SK-N-SH (cell line): Measurements from ENCODE around the gene ATPAF2.

Experiments used
- EP300 ChIP-seq, 2 experiments: IDR thresholded peaks; 2 replicates each; pipeline versions ENCODE4 v1.4.0 to v1.6.1; 2012; ENCODE audit warnings: borderline replicate concordance in 1 of 2, low read depth in 1 of 2, low read length in 1 of 2
- GATA2 ChIP-seq: sonication (generic); formaldehyde crosslinking; IDR thresholded peaks from 2 replicates; pipeline ENCODE4 v1.5.0; 2020; ENCODE audit warnings: mild to moderate bottlenecking, missing genetic modification reagents
- TF ChIP-seq, protein P1 (sequence below): fragments of 200-600 bp; sonication (generic); IDR thresholded peaks from 2 replicates; pipeline ENCODE4 v1.6.1; 2017; ENCODE audit warnings: antibody characterized with exemption, mild to moderate bottlenecking, moderate library complexity

GRCh38 chr17:18039535-18040260 is 730 bp upstream of the ATPAF2 start:
- TF ChIP-seq GATA2 (no peak), EP300 (IDR thresholded peaks at IDR 0.05; ENCODE audit: borderline replicate concordance in 1 of 2, low read depth in 1 of 2, low read length in 1 of 2) (no peak)
- TF ChIP-seq, protein P1, sequence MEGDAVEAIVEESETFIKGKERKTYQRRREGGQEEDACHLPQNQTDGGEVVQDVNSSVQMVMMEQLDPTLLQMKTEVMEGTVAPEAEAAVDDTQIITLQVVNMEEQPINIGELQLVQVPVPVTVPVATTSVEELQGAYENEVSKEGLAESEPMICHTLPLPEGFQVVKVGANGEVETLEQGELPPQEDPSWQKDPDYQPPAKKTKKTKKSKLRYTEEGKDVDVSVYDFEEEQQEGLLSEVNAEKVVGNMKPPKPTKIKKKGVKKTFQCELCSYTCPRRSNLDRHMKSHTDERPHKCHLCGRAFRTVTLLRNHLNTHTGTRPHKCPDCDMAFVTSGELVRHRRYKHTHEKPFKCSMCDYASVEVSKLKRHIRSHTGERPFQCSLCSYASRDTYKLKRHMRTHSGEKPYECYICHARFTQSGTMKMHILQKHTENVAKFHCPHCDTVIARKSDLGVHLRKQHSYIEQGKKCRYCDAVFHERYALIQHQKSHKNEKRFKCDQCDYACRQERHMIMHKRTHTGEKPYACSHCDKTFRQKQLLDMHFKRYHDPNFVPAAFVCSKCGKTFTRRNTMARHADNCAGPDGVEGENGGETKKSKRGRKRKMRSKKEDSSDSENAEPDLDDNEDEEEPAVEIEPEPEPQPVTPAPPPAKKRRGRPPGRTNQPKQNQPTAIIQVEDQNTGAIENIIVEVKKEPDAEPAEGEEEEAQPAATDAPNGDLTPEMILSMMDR: no peak
